T-helper 1 cell (primary cell): ENCODE data around the gene SEPTIN10.
"Not testable (repeated sequence)": the region's sequence is repeated elsewhere in the genome, so short reads cannot be mapped to it uniquely, and the experiment has no call there.

Source experiments
- DNase-seq, 5 donors: peaks; one replicate each; pipeline ENCODE4 v3.0.0-alpha.2; 2012 to 2020
- total RNA-seq, 4 donors: gene quantifications; one replicate each; lab custom pipeline; 2026; lab: John Stamatoyannopoulos, UW

SEPTIN10 gene
- 0.27 to 4.4 (median 2.0) reads per million in 4 donors for total RNA-seq

DNA sequence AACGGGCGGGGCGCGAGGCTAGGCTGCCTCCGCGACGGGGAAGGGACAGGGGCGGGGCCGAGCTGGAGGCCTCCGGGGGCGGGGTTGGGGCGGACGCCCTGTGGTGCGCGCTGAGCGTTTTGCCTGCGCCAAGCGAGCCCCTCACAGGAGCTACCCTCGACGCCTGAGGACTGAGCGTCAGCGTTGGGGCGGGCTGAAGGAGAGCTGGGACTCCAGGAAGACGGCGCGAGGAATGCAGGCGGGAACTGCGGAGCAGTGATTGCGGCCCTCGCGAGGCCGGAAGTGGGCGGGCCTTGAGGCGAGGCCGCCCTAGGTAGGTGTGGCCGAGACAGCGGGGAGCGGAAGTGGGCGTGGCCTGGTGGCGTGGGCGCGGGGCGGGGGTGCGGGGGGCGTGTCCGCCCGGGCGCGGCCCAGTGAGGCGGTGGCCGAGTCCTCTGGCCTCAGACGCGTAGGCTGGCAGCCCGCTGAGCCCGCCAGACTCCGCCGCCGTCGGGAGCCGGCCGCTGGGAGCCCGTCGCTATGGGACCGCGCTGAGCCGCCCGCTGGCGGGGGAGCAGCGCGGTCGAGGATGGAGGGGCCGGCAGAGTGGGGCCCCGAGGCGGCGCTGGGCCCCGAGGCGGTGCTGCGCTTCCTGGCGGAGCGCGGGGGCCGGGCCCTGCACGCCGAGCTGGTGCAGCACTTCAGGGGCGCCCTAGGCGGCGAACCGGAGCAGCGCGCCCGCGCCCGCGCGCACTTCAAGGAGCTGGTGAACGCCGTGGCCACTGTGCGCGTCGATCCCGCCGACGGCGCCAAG lies at the start of gene SEPTIN10, which contains the start of gene SOWAHC:
Gene SEPTIN10 (minus strand): TSS at position 45 of the 793 bp plus-strand sequence. CDS start 139 bp downstream, outside the sequence.
Gene SOWAHC (plus strand): TSS at position 443 of the 793 bp plus-strand sequence. CDS start 126 bp downstream, at position 569.
- DNase-seq = peak; percentile 43 to 86 (median 71)

DNA sequence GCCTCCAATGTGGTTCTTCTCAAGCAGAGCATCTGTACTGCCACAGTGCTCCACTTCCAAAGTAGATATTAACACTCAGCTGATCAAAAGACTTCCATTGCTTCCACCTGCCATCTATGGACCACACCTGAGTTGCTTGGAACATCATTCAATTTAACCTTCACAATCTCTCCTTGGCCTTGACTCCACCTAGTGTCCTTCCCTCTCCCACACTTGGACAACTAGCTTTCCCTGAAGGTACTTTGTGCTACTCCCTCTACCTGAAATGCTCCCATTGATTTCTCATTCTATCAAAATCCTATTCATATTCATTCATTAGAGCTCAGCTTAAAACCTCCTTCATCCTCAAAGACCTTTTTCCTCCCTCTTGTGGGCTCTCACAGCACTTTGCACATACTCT lies 49.1 kb upstream of the SEPTIN10 start:
- DNase-seq = peak in 1 of 5 donors; percentile 10

DNA sequence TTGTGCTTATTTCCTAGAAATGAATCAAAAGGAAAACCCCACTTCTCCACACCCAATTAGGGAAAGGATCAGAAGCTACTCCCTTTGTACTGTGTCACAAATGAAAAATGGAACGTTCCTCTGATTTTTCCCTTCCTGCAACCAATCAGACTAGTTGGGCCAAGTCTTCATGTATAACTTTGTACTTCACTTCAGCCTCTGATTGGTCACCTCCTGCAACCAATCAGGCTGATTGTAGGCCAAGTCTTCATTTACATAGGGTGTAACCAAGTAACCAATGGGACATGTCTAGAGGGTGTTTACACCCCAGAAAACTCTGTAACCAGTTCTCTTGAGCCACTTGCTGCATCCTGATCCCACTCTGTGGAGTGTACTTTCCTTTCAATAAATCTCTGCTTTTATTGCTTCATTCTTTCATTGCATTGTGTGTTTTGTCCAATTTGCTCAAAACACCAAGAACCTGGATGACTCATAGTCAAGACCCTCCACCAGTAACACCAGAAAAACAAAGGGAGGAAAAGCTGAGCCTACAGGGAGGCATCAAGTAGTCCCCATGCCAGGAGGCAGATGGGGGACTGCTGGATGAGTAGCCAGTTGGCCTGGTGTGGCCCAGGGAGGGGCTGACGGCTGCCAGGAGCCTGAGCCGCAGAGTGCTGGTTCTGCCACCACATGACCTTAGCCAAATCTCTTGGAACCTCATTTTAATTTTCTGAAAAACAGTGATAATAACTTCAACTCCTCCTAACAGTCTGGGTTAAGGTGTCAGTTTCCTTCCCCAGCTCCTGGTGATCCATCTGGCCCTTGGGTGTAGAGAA lies 46.5 kb upstream of the SEPTIN10 start:
- no peak for DNase-seq

DNA sequence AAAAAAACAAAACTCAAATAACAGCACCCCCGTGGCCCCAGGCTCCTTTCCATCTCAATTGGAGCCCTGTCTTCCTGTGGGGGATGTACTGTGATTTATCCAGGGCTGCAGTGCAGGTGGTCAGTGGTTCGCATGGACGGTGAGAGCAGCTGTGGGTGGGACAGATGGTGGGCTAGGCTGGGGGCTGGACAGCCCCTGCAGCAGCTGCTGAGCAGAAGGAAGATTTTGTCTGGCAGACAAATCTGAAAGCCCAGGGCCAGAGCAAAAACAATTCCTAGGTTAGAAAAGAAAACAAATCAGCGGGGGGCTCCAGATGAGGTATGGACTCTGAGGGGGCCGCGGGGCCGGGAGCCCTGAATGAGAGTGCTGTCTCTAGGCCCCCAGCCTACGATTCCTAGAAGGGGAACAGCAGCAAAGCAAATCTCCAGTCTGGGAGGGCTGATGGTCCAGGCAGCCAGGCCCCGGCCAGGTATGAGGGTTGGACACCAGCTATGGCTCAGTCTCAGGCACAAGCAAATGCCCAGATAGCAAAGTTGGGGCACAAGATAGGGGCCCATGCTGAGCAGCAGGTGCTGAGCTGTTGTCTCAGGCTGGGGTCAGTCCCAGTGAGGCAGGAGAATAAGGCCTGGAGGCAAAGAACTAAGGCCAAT lies 45.8 kb upstream of the SEPTIN10 start:
- DNase-seq = no peak

DNA sequence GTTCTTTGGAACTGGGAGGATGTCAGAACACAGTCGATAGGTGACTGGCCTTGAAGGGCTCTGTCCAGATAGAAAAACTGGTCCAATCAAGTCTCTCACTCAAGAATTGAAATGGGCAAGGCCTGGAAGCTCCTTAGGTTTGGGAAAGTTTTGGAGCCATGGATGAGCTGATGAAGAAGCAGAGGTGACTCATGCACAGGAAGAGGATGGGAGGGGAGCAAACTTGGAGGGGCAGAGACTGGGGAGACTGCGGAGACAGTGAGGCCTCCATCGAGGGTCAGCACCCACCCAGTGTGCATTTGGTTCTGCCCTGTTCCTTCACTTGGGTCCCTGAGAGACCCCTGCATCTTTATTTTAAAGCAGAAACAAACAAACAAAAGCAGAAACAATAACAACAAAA lies 41.5 kb upstream of the SEPTIN10 start:
- DNase-seq = no peak

DNA sequence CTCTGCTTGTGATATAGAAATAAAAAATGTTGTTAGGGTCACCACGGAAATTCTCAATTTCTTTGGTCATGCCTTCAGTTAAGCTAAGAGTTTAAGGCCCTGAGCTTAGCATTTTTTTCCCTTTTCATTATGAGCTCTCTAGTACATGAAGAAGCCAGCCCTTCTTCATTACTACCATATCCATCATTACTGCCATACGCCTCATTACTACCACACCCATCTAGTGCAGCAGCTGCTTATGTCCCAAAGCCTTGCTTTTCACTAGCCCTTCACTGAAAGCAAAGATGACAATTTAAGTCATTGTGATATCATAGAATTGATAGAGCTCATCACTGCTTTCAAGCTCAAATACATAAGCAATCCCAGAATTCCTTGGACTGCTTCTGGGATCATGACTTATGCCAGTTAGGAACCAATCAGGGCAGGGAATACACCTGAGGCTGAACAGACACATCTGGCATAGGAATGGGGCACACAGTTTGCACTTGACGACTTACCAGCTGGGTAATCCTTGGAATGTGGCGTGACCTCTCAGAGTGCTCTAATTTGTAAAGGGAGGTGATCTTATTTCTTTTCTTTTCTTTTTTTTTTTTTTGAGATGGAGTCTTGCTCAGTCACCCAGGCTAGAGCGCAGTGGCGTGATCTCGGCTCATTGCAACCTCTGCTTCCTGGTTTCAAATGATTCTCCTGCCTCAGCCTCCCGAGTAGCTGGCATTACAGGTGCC lies 40.7 kb upstream of the SEPTIN10 start:
- DNase-seq = no peak

DNA sequence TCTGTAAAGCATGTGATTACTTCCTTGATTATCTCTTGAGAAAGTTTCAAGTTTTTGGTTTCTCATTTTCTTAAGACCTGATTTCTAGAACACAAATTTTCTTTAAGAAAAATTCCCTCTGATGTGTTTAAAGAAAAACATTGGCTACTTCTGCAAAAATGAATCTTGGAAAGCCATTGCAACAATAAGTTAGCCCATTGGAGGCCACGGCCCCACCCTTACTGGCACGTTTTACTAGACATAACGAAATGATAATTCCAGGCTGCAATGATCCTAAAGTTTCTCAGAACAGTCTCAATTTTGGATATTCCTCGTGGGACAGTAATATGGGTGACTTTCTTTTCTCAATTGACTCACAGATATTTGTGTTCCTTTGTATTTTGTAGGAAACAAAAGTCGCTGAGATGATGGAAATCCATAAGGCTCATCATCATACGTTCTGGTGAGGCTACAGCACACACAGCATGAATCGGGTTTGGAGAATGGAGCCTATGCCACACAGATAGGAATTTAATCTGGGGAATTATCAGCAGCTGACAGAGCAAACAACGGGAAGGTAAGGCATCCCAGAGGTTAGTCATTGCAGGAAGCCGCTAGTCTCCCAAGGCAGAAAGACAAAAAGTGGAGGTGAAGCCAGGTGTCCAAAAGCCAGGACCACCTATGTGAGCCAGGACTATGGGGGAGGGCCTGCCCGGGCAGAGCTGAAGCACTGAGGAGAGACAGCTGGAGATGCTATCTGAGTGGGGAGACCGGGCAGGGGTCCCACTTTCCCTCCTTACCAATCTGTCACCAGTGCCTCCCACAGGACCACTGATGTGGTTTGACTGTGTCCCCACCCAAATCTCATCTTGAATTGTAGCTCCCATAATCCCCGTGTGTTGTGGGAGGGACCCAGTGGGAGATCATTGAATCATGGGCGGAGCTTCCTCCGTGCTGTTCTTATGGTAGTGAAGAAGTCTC lies 36.2 kb upstream of the SEPTIN10 start:
- no peak for DNase-seq

DNA sequence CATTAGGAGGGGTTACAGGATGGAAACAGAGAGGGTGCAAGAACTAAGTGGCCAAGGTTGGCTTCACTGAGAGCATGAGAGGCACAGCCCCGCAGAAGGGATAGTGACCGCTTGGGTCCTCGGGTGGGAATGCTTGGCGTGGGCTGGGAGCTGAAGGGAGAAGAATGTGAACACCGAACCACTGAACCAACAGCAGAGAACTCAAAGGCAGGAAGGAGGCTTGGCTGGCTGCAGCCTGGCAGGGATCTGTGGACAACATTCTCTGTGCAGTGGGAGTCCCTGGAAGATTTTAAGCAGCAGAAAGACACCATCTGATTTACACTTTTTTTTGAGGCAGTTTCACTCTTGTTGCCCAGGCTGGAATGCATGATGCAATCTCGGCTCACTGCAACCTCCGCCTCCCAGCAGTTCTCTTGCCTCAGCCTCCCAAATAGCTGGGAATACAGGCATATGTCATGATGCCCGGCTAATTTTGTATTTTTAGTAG lies 34.3 kb upstream of the SEPTIN10 start:
- no peak for DNase-seq

DNA sequence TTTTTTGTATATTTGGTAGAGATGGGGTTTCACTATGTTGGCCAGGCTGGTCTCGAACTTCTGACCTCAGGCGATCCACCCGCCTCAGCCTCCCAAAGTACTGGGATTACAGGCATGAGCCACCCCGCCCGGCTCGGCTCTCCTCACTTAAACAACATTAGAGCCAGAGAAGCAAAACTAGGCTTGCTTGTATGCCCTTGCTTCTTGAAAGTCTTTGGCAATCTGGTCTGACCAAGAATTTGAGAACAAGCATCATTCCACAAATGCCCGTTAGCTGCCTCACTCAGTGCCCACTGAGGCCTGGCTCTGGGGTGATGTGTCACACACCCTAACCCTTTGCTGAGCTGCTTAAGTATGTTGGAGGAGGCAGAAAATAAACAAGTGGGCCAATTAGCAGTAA lies 33.9 kb upstream of the SEPTIN10 start:
- no peak for DNase-seq

DNA sequence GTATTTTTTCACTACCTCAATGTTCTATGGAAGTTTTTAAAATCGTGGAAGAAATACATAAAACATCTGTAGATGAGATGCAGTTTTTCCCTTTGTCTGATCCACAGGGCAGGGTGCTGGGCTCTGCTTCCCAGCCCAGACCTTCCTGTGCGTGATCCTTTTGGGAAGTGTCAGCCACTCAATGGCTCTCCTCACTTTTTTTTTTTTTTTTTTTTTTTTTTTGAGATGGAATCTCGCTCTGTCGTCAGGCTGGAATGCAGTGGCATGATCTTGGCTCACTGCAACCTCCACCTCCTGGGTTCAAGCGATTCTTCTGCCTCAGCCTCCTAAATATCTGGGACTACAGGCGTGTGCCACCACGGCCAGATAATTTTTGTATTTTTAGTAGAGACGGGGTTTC lies 33.2 kb upstream of the SEPTIN10 start:
- DNase-seq = no peak

DNA sequence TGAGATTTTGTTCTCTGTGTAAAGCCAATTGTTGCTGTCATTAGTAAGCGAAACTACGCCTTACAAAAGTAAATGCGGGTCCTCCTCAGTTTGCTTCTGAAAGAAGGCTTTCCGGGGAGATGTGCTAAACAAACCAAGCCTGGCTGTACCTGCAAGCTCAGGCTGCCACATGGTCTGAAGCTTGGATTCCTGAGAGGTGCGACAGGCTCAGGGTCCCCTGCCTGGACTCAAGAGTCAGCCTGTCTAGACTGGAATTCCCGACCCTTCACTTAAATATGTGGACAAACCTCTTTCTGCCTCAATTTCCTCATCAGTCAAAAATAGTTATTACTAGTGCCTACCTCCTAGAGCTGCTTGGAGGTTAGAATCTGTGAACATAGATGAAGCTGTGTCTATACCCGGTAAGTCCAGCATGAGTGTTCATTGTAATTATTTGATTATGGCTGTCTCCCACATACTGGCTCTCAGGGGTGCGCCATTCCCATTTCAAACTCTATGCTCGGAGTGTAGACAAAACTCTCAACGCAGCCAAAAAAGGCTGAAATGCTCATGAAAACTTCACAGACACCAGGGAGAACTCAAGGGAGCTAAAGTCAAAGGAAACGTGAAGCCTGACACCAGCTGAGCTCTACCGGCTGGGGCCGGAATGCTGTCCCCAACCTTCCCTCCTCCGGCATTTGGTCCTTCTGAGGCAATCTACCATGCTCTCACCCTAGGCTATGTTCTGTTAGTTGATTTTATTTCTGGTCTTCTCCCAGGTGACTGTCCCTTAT lies 31.8 kb upstream of the SEPTIN10 start:
- no peak for DNase-seq

DNA sequence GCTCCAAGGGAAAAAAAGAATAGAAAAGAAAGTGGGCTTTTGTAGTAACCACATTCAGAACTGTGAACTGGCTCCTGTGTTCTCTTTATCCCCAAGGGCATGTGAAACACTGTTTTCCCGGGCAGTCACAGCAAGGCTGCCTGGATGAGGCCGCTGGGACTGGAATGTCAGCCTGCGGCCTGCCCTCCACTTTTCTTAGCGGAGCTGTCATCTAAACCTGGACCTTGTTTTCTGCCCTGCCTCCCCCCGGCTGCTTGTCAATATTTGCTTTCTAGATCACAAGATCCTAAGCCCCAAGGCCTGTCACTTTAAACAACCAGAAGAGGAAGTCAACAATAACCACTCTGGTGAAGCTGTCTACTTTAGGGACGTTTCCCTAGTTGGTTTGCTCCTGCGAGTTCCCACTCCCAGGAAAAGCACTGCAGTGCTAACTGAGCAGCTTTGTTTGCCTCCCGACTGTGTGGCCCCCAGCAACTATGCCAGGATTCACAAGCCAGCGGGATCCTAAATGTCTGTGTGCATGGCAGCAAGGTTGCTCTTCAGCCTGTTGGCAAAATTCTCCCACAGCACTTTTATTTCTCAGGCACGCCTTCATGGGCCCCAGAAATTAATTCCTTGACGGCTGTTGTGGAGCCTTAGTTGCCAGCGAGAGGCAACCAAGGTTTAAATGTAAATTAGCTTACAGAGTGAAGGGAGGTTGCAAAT lies 31.0 kb upstream of the SEPTIN10 start:
- DNase-seq = no peak

DNA sequence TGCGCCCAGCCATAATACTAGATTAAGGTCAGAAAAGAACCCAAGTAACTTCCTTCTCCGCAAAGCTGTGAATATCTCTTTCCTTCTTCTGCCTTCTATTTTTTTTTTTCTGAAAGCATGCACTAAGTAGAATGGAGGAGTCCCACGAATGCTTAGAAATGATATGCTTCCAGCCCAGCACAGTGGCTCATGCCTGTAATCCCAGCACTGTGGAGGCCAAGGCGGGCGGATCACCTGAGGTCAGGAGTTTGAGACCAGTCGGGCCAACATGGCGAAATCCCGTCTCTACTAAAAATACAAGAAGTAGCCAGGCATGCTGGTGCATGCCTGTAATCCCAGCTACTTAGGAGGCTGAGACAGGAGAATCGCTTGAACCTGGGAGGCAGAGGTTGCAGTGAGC lies 26.2 kb upstream of the SEPTIN10 start:
- not testable (repeated sequence) for DNase-seq

DNA sequence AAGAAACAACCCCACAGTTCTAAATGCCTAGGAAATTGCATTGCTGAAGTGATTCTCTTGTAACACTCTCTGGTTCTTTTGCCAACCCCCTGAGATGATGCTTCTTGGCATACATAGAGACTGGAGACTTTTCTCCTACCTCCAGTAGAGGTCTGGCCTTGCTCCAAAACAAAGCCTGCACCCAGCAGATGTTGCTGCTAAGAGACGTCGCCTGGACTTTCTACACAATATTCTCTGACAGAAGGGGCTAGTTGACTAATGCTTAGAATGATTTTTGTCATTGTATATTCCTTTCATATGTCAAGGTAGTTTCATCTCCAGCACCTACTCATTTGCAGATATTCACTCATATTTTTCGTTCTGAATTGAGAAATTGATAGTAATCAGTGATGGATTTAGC lies 25.0 kb upstream of the SEPTIN10 start:
- DNase-seq = peak in 1 of 5 donors; percentile 17

DNA sequence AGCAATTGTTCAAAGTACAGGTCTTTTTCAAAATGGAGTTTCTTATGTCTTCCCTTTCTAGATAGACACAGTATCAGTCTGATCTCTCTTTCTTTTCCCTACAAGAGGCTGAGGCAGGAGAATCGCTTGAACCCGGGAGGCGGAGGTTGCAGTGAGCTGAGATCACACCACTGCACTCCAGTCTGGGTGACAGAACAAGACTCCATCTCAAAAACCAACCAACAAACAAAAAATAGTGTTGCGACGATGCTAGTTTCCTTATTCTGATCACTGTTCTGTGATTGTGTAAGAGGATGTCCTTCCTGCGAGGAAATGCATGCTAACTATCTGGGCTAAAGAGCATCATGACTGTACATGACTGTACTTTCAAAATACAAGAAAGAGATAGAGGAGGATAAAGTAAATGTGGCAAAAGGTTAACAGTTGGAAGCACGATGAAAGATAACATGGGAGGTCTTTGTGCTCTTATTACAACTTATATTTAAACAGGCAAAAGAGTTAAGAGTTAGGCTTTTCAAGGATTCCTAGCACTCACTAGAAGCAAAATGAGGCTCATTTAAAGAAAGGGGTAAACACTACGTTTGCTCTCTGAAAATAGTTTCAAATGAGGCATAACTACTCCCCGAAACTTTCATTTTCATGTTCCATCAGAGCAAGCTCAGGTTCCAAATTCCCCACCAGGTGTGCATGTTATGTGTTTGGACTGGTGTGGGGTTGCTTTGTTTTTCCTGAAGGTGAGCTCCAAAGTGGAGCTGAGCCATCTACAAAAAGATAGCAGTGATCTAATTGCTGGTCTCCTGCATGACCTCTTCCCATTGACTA lies 24.2 kb upstream of the SEPTIN10 start:
- peak in 1 of 5 donors; percentile 81 for DNase-seq

DNA sequence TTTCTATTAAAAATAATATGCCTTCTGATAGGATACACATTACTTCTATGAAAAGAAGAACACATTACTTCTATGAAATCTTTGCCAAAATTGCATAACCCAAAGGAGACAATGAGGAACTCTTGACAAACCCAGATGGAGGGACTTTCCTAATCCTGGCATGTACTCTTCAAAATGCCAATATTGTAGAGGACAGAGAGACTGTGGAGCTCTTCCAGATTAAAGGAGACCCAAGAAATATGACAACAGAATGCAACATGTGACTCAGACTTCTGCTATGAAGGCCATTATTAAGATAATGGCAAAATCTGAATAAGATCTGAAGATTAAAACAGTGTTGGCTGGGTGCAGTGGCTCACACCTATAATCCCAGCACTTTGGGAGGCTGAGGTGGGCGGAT lies 22.6 kb upstream of the SEPTIN10 start:
- DNase-seq = no peak

DNA sequence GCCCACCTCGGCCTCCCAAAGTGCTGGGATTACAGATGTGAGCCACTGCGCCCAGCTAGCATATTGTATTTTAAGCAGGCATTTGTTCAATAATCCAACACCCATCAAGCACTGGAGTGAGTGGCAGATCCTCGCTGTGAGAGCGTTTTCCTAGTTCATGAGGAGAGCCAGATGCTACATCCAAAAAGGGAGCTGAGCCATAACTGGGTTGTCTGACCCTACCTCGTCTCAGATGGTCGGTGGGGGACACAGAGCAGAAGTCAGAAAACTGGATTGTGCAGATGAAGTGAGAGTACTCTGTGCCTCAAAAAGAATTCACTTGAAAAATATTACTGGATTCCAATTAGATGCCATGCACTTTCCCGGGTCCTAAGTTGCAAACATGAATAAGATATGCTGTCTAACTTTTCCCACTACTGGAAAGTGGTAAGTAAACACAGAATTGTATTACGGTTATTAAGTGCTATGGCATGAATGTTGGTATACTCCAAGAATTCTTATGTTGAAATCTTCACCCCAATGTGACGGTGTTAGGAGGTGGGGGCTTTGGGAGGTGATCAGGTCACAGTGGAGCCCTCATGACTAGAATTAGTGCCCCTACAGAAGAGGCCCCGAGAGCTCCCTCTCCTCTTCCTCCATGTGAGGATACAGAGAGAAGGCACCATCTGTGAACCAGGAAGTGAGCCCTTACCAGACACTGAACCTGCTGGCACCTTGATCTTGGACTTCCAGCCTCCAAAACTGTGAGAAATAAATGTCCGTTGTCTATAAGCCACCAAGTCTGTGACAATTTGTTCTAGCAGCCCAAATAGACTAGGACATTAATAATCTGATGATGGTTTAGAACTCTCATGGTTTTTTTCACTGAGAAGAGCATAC lies 21.9 kb upstream of the SEPTIN10 start:
- DNase-seq = no peak
